OCI-LY7 (cell line): Measurements from ENCODE around the gene POU6F2. TPM values are rescaled to one million over a fixed set of nuclear protein-coding genes. Genes with fewer than 3 reads are reported as not detected.

Experiments used
- BruUV-seq: library from RNA; stranded (reverse); fragments of 400-500 nt; replicated peaks from 2 replicates; lab custom pipeline; 2021; lab: Mats Ljungman, UMichigan
- CTCF ChIA-PET: fragments of 300-600 bp; sonication (Branson Sonifier 250); formaldehyde crosslinking; loops from one replicate; lab custom pipeline; 2022; ENCODE audit warnings: antibody characterized with exemption; ENCODE audit not compliant: unreplicated experiment; lab: Charles Lee
- POLR2A ChIA-PET: fragments of 300-600 bp; sonication (Branson Sonifier 250); formaldehyde crosslinking; loops from one replicate; lab custom pipeline; 2022; ENCODE audit warnings: antibody characterized with exemption; lab: Charles Lee
- DNase-seq: peaks from one replicate; pipeline ENCODE4 v3.0.0-alpha.2; 2015; ENCODE audit warnings: low spot score
- H2AFZ ChIP-seq: fragments of 200-600 bp; sonication (generic), shearing (Covaris generic); 2 replicates; pipeline ENCODE4 v1.6.1; 2014; ENCODE audit warnings: mild to moderate bottlenecking, antibody characterized with exemption, low read length, moderate library complexity
- H3K27ac ChIP-seq: fragments of 200-600 bp; sonication (generic); 2 replicates; pipeline ENCODE4 v1.5.1; 2014; ENCODE audit warnings: mixed run types, low read depth, mild to moderate bottlenecking, moderate library complexity, low read length, inconsistent platforms; ENCODE audit not compliant: poor library complexity, severe bottlenecking
- H3K36me3 ChIP-seq: fragments of 200-600 bp; sonication (generic); 2 replicates; pipeline ENCODE4 v1.6.1; 2014; ENCODE audit warnings: mild to moderate bottlenecking, antibody characterized with exemption, low read length, moderate library complexity, mixed read lengths; ENCODE audit not compliant: insufficient read depth
- H3K4me1 ChIP-seq: fragments of 200-600 bp; sonication (generic); 2 replicates; pipeline ENCODE4 v1.5.1; 2014; ENCODE audit warnings: mild to moderate bottlenecking, low read length; ENCODE audit not compliant: insufficient read depth, poor library complexity, severe bottlenecking
- H3K4me2 ChIP-seq: fragments of 200-600 bp; sonication (generic); 2 replicates; pipeline ENCODE4 v1.6.1; 2014; ENCODE audit warnings: mild to moderate bottlenecking, low read length
- H3K4me3 ChIP-seq: fragments of 200-600 bp; sonication (generic); 2 replicates; pipeline ENCODE4 v1.5.1; 2014; ENCODE audit warnings: mild to moderate bottlenecking, low read depth, low read length; ENCODE audit not compliant: poor library complexity, severe bottlenecking
- H3K79me2 ChIP-seq: fragments of 200-600 bp; sonication (generic); 2 replicates; pipeline ENCODE4 v1.6.1; 2016; ENCODE audit warnings: low read depth, mild to moderate bottlenecking, low read length, moderate library complexity, mixed read lengths; ENCODE audit not compliant: insufficient read depth
- H3K9me2 ChIP-seq: fragments of 200-600 bp; sonication (generic); 2 replicates; pipeline ENCODE4 v1.6.1; 2016; ENCODE audit warnings: mild to moderate bottlenecking, low read length, mixed read lengths; ENCODE audit not compliant: insufficient read depth
- H3K9me3 ChIP-seq: fragments of 200-600 bp; sonication (generic); 2 replicates; pipeline ENCODE4 v1.6.1; 2014; ENCODE audit warnings: mild to moderate bottlenecking, mixed run types, low read length, mixed read lengths
- H4K20me1 ChIP-seq: fragments of 200-600 bp; sonication (generic); 2 replicates; pipeline ENCODE4 v1.6.1; 2014; ENCODE audit warnings: mild to moderate bottlenecking, antibody characterized with exemption, low read length, moderate library complexity, mixed read lengths; ENCODE audit not compliant: insufficient read depth
- EZH2phosphoT487 ChIP-seq: fragments of 200-600 bp; sonication (generic); IDR thresholded peaks from 2 replicates; pipeline ENCODE4 v1.6.1; 2018; ENCODE audit warnings: low read depth, borderline replicate concordance, mild to moderate bottlenecking, mixed run types, antibody characterized with exemption, low read length, moderate library complexity, mixed read lengths
- intact Hi-C: fragments of 100-400 bp; cut with micrococcal nuclease; formaldehyde crosslinking; loops from one replicate; pipeline ENCODE4 v1.10.0; 2022; ENCODE audit not compliant: unreplicated experiment
- total RNA-seq, 2 experiments: library from RNA; depleted of rRNA in 1 of 2; stranded (reverse); fragments of >200 nt in 1 of 2; shearing (Covaris generic) in 1 of 2; gene quantifications; 2 replicates each; pipeline ENCODE4 v1.2.3, GENCODE V29; 2014 to 2022
- TF ChIP-seq, protein P1 (sequence below): fragments of 200-600 bp; sonication (generic); conservative IDR thresholded peaks from 2 replicates; pipeline ENCODE4 v1.5.1; 2014; ENCODE audit warnings: mild to moderate bottlenecking, antibody characterized with exemption, low read length, moderate library complexity, mixed read lengths

POU6F2 gene
- total RNA-seq, 2 experiments from 2014 or later = 0.40 TPM; not detected in 1

- Histone ChIP-seq H3K27ac (no peak overlapping the region), H3K36me3 (no peaks in the 10 kb centered on the region), H3K4me2 (no peak overlapping the region), H3K4me1 (no peaks in the 10 kb centered on the region), H3K9me3 (no peaks in the 10 kb centered on the region), H4K20me1 (no peaks in the 10 kb centered on the region), H3K9me2 (no peaks in the 10 kb centered on the region), H3K79me2 (no peaks in the 10 kb centered on the region), H2AFZ (no peak overlapping the region), H3K4me3 (no peak overlapping the region)
- no peak for TF ChIP-seq EZH2phosphoT487
- TF ChIP-seq, protein P1, sequence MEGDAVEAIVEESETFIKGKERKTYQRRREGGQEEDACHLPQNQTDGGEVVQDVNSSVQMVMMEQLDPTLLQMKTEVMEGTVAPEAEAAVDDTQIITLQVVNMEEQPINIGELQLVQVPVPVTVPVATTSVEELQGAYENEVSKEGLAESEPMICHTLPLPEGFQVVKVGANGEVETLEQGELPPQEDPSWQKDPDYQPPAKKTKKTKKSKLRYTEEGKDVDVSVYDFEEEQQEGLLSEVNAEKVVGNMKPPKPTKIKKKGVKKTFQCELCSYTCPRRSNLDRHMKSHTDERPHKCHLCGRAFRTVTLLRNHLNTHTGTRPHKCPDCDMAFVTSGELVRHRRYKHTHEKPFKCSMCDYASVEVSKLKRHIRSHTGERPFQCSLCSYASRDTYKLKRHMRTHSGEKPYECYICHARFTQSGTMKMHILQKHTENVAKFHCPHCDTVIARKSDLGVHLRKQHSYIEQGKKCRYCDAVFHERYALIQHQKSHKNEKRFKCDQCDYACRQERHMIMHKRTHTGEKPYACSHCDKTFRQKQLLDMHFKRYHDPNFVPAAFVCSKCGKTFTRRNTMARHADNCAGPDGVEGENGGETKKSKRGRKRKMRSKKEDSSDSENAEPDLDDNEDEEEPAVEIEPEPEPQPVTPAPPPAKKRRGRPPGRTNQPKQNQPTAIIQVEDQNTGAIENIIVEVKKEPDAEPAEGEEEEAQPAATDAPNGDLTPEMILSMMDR = no peak
- DNase-seq = no peak
- BruUV-seq = no TSS peak
- intact Hi-C loops = no loop called here
- CTCF ChIA-PET = no interaction called here
- POLR2A ChIA-PET = interaction anchor here (0.5 to 0.8 kb wide), 3 partner anchors 13 to 427 kb away, joined by 3 to 4 read pairs (median 4); no protein-coding TSS in a partner anchor
Measured at GRCh38 chr7:39515534-39516228, 538.0 kb downstream of the POU6F2 start.

DNA sequence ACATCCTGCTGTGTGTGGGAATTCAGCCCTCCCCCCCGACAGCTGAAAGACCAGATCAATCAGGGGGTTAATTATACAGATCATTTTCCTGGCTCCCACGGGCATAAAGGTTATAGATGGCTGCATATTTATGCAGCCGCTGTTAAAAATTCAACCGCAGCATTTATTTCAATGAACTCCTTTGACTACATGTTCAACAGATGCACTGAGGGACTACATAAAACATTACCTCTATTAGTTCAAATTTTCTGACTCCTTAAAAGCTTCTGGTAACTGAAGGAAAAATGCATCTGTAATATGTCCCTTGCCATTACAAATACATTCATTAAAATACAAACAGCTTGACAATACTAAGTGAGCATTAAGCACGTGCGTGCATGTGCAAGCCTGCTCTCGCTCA lies 538.8 kb downstream of the POU6F2 start:
- Histone ChIP-seq H2AFZ (no peak overlapping the region), H4K20me1 (no peaks in the 10 kb centered on the region), H3K27ac (no peak overlapping the region), H3K4me2 (no peak overlapping the region), H3K79me2 (no peaks in the 10 kb centered on the region), H3K4me1 (no peaks in the 10 kb centered on the region), H3K9me2 (no peaks in the 10 kb centered on the region), H3K9me3 (no peaks in the 10 kb centered on the region), H3K36me3 (no peaks in the 10 kb centered on the region), H3K4me3 (no peak overlapping the region)
- ChIA-PET CTCF (no interaction called here), POLR2A (interaction anchor here (0.8 kb wide), 1 partner anchor 23 kb away, joined by 4 read pairs; no protein-coding TSS in a partner anchor)
- intact Hi-C loops = no loop called here
- TF ChIP-seq, protein P1 = no peak
- no peak for TF ChIP-seq EZH2phosphoT487
- BruUV-seq = no TSS peak
- no peak for DNase-seq

DNA sequence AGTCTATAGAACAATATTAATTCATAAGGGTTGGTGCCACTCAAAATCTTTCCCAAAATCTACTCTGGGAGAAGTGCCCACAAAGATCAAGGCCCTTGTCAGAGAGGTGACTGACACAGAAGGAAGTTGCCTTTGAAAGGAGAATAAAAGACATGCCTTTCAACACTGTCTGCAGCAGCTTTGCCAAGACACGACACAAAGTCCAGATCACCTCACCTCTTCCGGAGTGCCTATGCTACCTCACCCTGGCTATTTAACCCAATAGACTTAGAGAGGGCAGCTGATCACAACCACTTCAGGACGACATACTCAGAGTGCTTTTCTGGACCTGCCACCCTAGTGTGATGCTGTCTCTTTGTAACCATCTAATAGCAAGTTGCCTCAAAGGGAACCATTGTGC lies 539.5 kb downstream of the POU6F2 start:
- no peak overlapping the region for H2AFZ ChIP-seq
- H3K4me1 ChIP-seq = no peaks in the 10 kb centered on the region
- H3K27ac ChIP-seq = no peak overlapping the region
- ChIA-PET POLR2A (no interaction called here), CTCF (no interaction called here)
- H4K20me1 ChIP-seq = no peaks in the 10 kb centered on the region
- intact Hi-C loops = no loop called here
- H3K79me2 ChIP-seq = no peaks in the 10 kb centered on the region
- no TSS peak for BruUV-seq
- H3K4me2 ChIP-seq = no peak overlapping the region
- TF ChIP-seq, protein P1 = no peak
- no peak overlapping the region for H3K4me3 ChIP-seq
- no peaks in the 10 kb centered on the region for H3K36me3 ChIP-seq
- DNase-seq = no peak
- no peaks in the 10 kb centered on the region for H3K9me3 ChIP-seq
- H3K9me2 ChIP-seq = no peaks in the 10 kb centered on the region
